Kidney epithelial cell (primary cell): ENCODE measurements around the gene FAM124A. TPM values are rescaled to one million over a fixed set of nuclear protein-coding genes. Genes with fewer than 3 reads are reported as not detected.

Source experiments
- DNase-seq: peaks from one replicate; pipeline ENCODE4 v3.0.0-alpha.2; 2010; ENCODE audit warnings: low read depth
- H3K27me3 ChIP-seq: 2 replicates; pipeline ENCODE4 v1.6.0; 2011; ENCODE audit warnings: low read length; ENCODE audit not compliant: control insufficient read depth, insufficient read depth
- H3K36me3 ChIP-seq: 2 replicates; pipeline ENCODE4 v1.5.1; 2011; ENCODE audit warnings: low read length; ENCODE audit not compliant: control insufficient read depth, insufficient read depth
- H3K4me3 ChIP-seq: 2 replicates; pipeline ENCODE4 v1.5.1; 2011; ENCODE audit warnings: low read depth, mild to moderate bottlenecking, control low read depth, low read length
- total RNA-seq: library from RNA; depleted of rRNA; stranded (reverse); fragments of >200 nt; gene quantifications from 2 replicates; pipeline ENCODE4 v1.2.3, GENCODE V29; 2015
- TF ChIP-seq, protein P1 (sequence below): IDR thresholded peaks from 2 replicates; pipeline ENCODE4 v1.5.1; 2011; ENCODE audit warnings: mild to moderate bottlenecking, moderate library complexity, low read length, control low read depth, inconsistent platforms; ENCODE audit not compliant: insufficient read depth, poor library complexity, severe bottlenecking

The FAM124A gene
- total RNA-seq, 1 donor from 2014 or later = 1.2 TPM

DNA sequence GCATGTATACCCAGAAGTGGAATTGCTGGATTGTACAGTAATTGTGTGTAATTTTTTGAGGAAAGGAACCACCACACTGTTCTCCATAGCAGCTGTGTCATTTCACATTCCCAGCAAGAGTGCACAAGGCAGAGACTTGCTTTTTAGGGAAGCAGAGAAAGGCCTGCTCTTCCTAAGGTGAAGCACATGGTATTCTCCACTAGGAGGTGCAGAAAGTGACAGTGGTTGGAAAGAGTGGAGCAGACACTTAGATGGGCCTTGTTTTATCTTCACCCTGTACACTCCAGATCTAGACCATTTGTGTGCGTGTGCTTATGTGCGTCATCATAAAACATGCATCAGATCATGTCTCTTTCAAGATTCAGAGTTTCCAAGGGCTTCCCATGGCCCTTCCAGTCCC is 35.0 kb downstream of the FAM124A start:
- H3K36me3 ChIP-seq = no peaks in the 10 kb centered on the region
- DNase-seq = no peak
- H3K27me3 ChIP-seq = no peaks in the 10 kb centered on the region
- H3K4me3 ChIP-seq = no peak overlapping the region
- TF ChIP-seq, protein P1, sequence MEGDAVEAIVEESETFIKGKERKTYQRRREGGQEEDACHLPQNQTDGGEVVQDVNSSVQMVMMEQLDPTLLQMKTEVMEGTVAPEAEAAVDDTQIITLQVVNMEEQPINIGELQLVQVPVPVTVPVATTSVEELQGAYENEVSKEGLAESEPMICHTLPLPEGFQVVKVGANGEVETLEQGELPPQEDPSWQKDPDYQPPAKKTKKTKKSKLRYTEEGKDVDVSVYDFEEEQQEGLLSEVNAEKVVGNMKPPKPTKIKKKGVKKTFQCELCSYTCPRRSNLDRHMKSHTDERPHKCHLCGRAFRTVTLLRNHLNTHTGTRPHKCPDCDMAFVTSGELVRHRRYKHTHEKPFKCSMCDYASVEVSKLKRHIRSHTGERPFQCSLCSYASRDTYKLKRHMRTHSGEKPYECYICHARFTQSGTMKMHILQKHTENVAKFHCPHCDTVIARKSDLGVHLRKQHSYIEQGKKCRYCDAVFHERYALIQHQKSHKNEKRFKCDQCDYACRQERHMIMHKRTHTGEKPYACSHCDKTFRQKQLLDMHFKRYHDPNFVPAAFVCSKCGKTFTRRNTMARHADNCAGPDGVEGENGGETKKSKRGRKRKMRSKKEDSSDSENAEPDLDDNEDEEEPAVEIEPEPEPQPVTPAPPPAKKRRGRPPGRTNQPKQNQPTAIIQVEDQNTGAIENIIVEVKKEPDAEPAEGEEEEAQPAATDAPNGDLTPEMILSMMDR = no peak

DNA sequence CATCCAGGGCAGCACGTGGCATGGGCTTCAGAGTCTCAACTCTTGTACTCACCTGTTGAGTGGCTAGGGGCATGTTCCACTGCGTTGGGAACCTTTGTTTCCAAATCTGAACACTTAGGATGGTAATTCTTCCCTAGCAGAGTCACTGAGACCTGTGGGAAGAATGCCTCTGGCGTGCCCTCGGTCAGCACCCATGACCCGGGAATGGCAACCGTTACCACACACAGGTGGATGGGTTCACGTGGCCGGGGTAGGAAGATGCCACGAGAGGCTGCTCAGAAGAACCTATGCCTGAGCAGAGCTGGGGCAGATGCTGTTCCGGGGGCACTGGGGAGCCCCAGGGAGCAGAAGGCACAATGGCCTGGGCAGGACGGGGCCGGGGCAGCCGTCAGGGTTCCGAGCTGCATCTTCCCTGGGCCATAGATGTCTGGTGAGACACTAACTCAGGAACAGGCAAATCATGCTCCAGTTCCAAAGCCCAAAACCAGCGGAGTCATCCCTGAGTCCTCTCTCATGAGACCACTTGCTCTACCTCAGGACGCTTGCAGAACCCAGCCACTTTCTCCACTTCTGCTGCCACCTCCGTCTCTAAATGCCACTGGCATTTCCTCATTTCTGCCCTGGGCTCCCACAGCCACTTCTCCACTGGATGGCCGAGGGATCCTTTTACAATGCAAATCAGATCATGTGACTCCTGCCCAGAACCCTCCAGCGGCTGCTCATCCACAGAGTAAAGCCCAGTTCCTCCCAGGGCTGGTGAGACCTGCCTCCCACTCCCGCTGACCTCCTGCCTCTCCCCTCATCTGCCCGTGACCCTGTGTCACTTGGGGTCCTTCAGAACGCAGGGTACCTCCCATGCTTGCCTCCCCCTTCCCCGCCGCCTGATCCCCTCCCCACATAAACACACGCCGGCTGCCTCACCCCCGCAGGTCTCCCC is 36.7 kb downstream of the FAM124A start:
- no peak overlapping the region for H3K4me3 ChIP-seq
- TF ChIP-seq, protein P1 = no peak
- no peak for DNase-seq
- H3K27me3 ChIP-seq = no peaks in the 10 kb centered on the region
- H3K36me3 ChIP-seq = no peaks in the 10 kb centered on the region

DNA sequence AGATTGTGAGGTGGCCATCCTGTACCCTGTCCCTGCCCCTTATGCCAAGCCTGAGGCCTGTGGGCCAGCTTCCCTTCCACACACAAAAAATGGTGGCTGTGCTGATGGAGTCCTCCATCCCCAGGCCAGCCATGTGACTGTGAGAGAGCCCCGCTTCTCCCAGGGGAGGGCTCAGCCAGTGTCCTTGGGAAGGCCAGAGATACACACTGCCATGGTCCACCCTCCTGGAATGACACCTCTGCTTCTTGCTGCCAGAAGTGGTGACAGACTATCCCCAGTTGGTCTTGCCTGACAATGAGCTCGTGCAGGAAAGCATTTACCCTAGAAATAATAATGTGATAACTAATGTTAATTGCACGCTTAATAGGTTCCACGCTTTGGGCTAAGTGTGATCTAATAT is 38.0 kb downstream of the FAM124A start:
- no peak for DNase-seq
- Histone ChIP-seq H3K27me3 (no peaks in the 10 kb centered on the region), H3K36me3 (no peaks in the 10 kb centered on the region), H3K4me3 (no peak overlapping the region)
- TF ChIP-seq, protein P1 = no peak

DNA sequence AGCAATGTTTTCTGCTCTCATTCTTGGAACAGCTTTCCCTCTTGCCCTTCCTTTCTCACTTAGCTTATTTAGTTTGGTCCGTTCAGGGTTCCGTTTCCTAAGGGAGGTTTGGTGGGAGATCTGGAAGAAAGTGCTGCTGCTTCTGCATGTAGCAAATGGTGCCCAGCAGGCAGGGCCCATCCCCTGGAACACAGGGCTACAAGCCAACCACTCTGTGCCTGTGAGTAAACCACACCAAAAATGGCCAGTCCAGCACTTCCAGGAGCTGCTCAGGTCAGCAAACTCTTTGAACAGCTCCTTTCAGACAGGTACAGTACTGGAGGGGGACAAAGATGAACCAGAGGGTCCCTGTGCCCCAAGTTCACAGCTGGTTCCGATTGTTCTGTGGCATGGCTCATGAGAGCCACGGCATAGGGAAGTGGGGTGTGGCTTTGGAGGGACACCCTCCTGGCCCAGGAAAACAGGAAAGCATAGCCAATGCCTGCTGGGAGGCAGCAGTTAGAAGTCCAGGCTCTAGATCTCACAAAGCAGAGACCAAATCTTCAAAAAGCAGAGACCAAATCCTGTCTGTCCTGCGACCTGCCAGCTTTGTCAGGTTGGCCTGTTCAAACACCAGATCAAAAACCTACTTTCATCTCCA is 39.5 kb downstream of the FAM124A start:
- TF ChIP-seq, protein P1 = no peak
- Histone ChIP-seq H3K36me3 (no peaks in the 10 kb centered on the region), H3K27me3 (no peaks in the 10 kb centered on the region), H3K4me3 (no peak overlapping the region)
- DNase-seq = no peak

DNA sequence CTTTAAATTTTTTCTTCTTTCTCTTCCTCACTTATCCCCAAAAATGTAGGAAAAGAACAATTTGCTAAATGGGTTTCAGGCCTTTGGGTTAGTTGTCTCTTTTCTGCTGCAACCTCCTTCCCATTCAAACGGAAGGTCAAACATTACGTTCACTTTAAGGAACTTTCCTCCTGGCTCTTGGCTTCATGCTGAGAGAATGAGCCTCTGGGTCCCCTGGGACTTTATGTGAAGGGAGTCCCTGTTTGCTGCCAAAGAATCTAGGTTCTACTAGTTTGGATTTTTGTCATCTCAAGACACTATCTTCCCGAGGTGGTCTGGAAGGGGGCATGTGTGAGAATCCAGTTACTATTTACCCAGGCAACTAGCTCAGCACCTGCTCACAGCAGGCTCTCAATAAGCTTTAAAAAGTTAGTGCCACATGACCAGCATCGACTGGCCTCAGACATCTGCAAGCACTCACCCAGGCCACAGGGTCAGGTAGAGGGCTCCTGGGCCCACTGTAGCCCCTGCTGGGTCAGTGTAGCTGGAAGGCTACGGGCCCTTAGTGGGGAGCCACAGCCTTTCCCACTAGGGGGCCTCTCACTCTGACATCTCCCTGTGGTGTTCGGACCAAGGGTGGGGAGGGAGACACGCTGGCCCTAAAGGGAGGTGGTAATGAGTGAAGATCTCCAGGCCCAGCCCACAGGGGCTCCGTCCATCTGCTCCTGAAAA is 40.5 kb downstream of the FAM124A start:
- DNase-seq = no peak
- H3K27me3 ChIP-seq = no peaks in the 10 kb centered on the region
- TF ChIP-seq, protein P1 = no peak
- no peaks in the 10 kb centered on the region for H3K36me3 ChIP-seq
- H3K4me3 ChIP-seq = no peak overlapping the region
